Measurements from ENCODE around the gene RHCG. TPM values are rescaled to one million over a fixed set of nuclear protein-coding genes. Genes with fewer than 3 reads are reported as not detected.

The RHCG gene
- total and polyA plus RNA-seq, 2 of the 13 experiments (the other 11 are each of a cell fraction or from before 2014, with no cell fraction given) = not detected

- no peak for ATAC-seq
- ChIA-PET CTCF (ENCODE audit: low intra/inter-chr PET ratio, low total read pairs) (no interaction called here), POLR2A (no interaction called here)
- no peak overlapping the region for H3K4me2 ChIP-seq (ENCODE audit: low read depth, low read length)
- no peaks in the 10 kb centered on the region for H3K9me3 ChIP-seq (ENCODE audit: low read length)
- WGBS (ENCODE audit: low lambda C conversion rate) = 0% methylated on average over 2 of the region's 16 CpGs
- BruUV-seq (replicated peaks) = no TSS peak
- in situ Hi-C loops (cut with HindIII; ENCODE audit: extremely low pct_ligation_motif_present, low pct_unique_long_range_greater_than_20kb) = no loop called here
- no peak overlapping the region for H3K9ac ChIP-seq (ENCODE audit: insufficient read depth, low read depth, low read length)
- no peaks in the 10 kb centered on the region for H4K20me1 ChIP-seq (ENCODE audit: insufficient read depth, low read length)
- H3K27me3 ChIP-seq (ENCODE audit: control insufficient read depth in 1 of 2, insufficient read depth in 2 of 2, low read length in 2 of 2) = peaks cover 8 to 48% of the 10 kb centered on the region in 2 experiments; a peak in 4 of 5 replicates
- no peak for DNase-seq (ENCODE audit: low spot score)
- no peaks in the 10 kb centered on the region for H3K79me2 ChIP-seq (ENCODE audit: insufficient read depth, low read length)
- no peaks in the 10 kb centered on the region; the same call in 1 of the 2 replicates for H3K4me1 ChIP-seq (ENCODE audit: insufficient read depth, low read length)
- no peak overlapping the region for H3K27ac ChIP-seq (ENCODE audit: extremely low read length, insufficient read depth, low read length)
- H3K36me3 ChIP-seq (replicated peaks in 1 of 2; ENCODE audit: control insufficient read depth in 1 of 2, insufficient read depth in 2 of 2, low read length in 2 of 2) = no peaks in the 10 kb centered on the region
- no peak overlapping the region for H2AFZ ChIP-seq (ENCODE audit: low read length)
- intact Hi-C loops (cut with micrococcal nuclease; ENCODE audit: unreplicated experiment) = loop anchor here (10.0 kb wide), 1 partner anchor 182 kb away; the partner anchor contains the start of gene PLIN1
- no peak for FAIRE-seq
- no peak overlapping the region for H3K4me3 ChIP-seq (replicated peaks in 1 of 3; ENCODE audit: insufficient read depth in 1 of 3, low read depth in 2 of 3, low read length in 3 of 3)
- TF ChIP-seq FOXA3 (CRISPR knock-in tag; IDR thresholded peaks at IDR 0.05) = no peak
- no peak for TF ChIP-seq KDM6A (CRISPR knock-in tag; IDR thresholded peaks at IDR 0.05; ENCODE audit: low read depth)
- TF ChIP-seq CHCHD3 (CRISPR knock-in tag; IDR thresholded peaks at IDR 0.05) = no peak
- no peak for TF ChIP-seq AGO2 (optimal IDR thresholded peaks at IDR 0.05; ENCODE audit: low read depth, low read length)
- TF ChIP-seq ZFP1 (CRISPR knock-in tag; IDR thresholded peaks at IDR 0.05) = no peak
- TF ChIP-seq DNMT1 (CRISPR knock-in tag; IDR thresholded peaks at IDR 0.05) = no peak
- TF ChIP-seq, protein P1, sequence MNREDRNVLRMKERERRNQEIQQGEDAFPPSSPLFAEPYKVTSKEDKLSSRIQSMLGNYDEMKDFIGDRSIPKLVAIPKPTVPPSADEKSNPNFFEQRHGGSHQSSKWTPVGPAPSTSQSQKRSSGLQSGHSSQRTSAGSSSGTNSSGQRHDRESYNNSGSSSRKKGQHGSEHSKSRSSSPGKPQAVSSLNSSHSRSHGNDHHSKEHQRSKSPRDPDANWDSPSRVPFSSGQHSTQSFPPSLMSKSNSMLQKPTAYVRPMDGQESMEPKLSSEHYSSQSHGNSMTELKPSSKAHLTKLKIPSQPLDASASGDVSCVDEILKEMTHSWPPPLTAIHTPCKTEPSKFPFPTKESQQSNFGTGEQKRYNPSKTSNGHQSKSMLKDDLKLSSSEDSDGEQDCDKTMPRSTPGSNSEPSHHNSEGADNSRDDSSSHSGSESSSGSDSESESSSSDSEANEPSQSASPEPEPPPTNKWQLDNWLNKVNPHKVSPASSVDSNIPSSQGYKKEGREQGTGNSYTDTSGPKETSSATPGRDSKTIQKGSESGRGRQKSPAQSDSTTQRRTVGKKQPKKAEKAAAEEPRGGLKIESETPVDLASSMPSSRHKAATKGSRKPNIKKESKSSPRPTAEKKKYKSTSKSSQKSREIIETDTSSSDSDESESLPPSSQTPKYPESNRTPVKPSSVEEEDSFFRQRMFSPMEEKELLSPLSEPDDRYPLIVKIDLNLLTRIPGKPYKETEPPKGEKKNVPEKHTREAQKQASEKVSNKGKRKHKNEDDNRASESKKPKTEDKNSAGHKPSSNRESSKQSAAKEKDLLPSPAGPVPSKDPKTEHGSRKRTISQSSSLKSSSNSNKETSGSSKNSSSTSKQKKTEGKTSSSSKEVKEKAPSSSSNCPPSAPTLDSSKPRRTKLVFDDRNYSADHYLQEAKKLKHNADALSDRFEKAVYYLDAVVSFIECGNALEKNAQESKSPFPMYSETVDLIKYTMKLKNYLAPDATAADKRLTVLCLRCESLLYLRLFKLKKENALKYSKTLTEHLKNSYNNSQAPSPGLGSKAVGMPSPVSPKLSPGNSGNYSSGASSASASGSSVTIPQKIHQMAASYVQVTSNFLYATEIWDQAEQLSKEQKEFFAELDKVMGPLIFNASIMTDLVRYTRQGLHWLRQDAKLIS (CRISPR knock-in tag; IDR thresholded peaks at IDR 0.05) = no peak
- no peak for TF ChIP-seq PHB2 (IDR thresholded peaks at IDR 0.05; ENCODE audit: partially characterized antibody)
- no peak for TF ChIP-seq TGIF2 (CRISPR knock-in tag; IDR thresholded peaks at IDR 0.05)
- TF ChIP-seq ZNF781 (CRISPR knock-in tag; IDR thresholded peaks at IDR 0.05; ENCODE audit: borderline replicate concordance, not compliant biosample characterization) = no peak
- no peak for TF ChIP-seq STAT6 (CRISPR knock-in tag; IDR thresholded peaks at IDR 0.05; ENCODE audit: borderline replicate concordance)
These were observed 3.3 kb downstream of the RHCG start for GRCh38 chr15:89492934-89493631.
